K562 (cell line): ENCODE measurements around the gene MOAP1. TPM values are rescaled to one million over a fixed set of nuclear protein-coding genes. Genes with fewer than 3 reads are reported as not detected.

Experiments used
- ATF3 ChIP-seq, 2 experiments: fragments of 450-650 bp in 1 of 2; sonication (generic) in 1 of 2; formaldehyde crosslinking in 1 of 2; IDR thresholded peaks in 1 of 2; conservative IDR thresholded peaks in 1 of 2; 2 replicates each; pipeline versions ENCODE4 v1.6.1 to v1.8.1; 2016 to 2023; ENCODE audit warnings: mild to moderate bottlenecking in 2 of 2, moderate library complexity in 2 of 2, inconsistent platforms in 1 of 2, missing genetic modification reagents in 1 of 2
- BRD4 ChIP-seq: fragments of 200-600 bp; sonication (generic); IDR thresholded peaks from 2 replicates; pipeline ENCODE4 v1.6.1; 2017; ENCODE audit warnings: inconsistent platforms
- ELK1 ChIP-seq: sonication (generic); formaldehyde crosslinking; IDR thresholded peaks from 2 replicates; pipeline ENCODE4 v1.8.1; 2022; ENCODE audit warnings: missing genetic modification reagents
- ETS1 ChIP-seq: conservative IDR thresholded peaks from 2 replicates; pipeline ENCODE4 v1.6.1; 2011; ENCODE audit warnings: low read depth, mild to moderate bottlenecking, low read length; ENCODE audit not compliant: control insufficient read depth
- EWSR1 ChIP-seq: fragments of 450-650 bp; IDR thresholded peaks from 2 replicates; pipeline ENCODE4 v1.6.1; 2018; ENCODE audit warnings: borderline replicate concordance, mild to moderate bottlenecking, low read depth, moderate library complexity; ENCODE audit not compliant: partially characterized antibody
- FOXO4 ChIP-seq: fragments of 450-650 bp; formaldehyde crosslinking; IDR thresholded peaks from 2 replicates; pipeline ENCODE4 v1.4.0; 2020; ENCODE audit warnings: mild to moderate bottlenecking, moderate library complexity
- HDAC6 ChIP-seq: IDR thresholded peaks from 2 replicates; pipeline ENCODE4 v1.6.1; 2012; ENCODE audit warnings: low read depth, mild to moderate bottlenecking, control low read depth, inconsistent platforms, low read length, moderate library complexity
- HIVEP1 ChIP-seq: fragments of 250-450 bp; sonication (Bioruptor Pico); IDR thresholded peaks from 2 replicates; pipeline ENCODE4 v1.4.0; 2020; ENCODE audit warnings: mild to moderate bottlenecking
- HMBOX1 ChIP-seq: sonication (generic); IDR thresholded peaks from 2 replicates; pipeline ENCODE4 v1.6.1; 2016
- HMG20A ChIP-seq: fragments of 450-650 bp; formaldehyde crosslinking; conservative IDR thresholded peaks from 2 replicates; pipeline ENCODE4 v1.4.0; 2020; ENCODE audit warnings: mild to moderate bottlenecking, mixed read lengths
- IRF1 ChIP-seq: sonication (generic); formaldehyde crosslinking; IDR thresholded peaks from 2 replicates; pipeline ENCODE4 v1.8.0; 2022; ENCODE audit warnings: missing genetic modification reagents, mild to moderate bottlenecking, borderline replicate concordance
- KLF1 ChIP-seq: fragments of 450-650 bp; IDR thresholded peaks from 2 replicates; pipeline ENCODE4 v1.6.1; 2016; ENCODE audit warnings: missing genetic modification characterization, missing compliant biosample characterization
- MLLT1 ChIP-seq, 2 experiments: fragments of 450-650 bp; IDR thresholded peaks; 2 replicates each; pipeline ENCODE4 v1.6.1; 2016
- NFIX ChIP-seq: fragments of 250-450 bp; sonication (Bioruptor Pico); IDR thresholded peaks from 2 replicates; pipeline ENCODE4 v1.4.0; 2020; ENCODE audit warnings: low read depth, mild to moderate bottlenecking, moderate library complexity
- PTRF ChIP-seq: fragments of 450-650 bp; IDR thresholded peaks from 2 replicates; pipeline ENCODE4 v1.6.1; 2016; ENCODE audit warnings: mild to moderate bottlenecking, missing genetic modification characterization, missing compliant biosample characterization
- SNIP1 ChIP-seq: fragments of 450-650 bp; IDR thresholded peaks from 2 replicates; pipeline ENCODE4 v1.7.1; 2017; ENCODE audit warnings: low read depth, mild to moderate bottlenecking
- THRAP3 ChIP-seq: fragments of 450-650 bp; IDR thresholded peaks from 2 replicates; pipeline ENCODE4 v1.6.1; 2016; ENCODE audit warnings: mild to moderate bottlenecking, inconsistent platforms, borderline replicate concordance
- TRIM24 ChIP-seq, 2 experiments: fragments of 450-650 bp; IDR thresholded peaks; 2 replicates each; pipeline ENCODE4 v1.6.1; 2016
- ZNF133 ChIP-seq: fragments of 250-450 bp; sonication (Bioruptor Pico); IDR thresholded peaks from 2 replicates; pipeline ENCODE4 v1.4.0; 2020; ENCODE audit warnings: mild to moderate bottlenecking
- ZNF23 ChIP-seq: fragments of 250-450 bp; sonication (Bioruptor Pico); IDR thresholded peaks from 2 replicates; pipeline ENCODE4 v1.4.0; 2020; ENCODE audit warnings: mild to moderate bottlenecking
- ZNF707 ChIP-seq: fragments of 250-450 bp; sonication (Bioruptor Pico); conservative IDR thresholded peaks from 2 replicates; pipeline ENCODE4 v1.8.0; 2022; ENCODE audit warnings: inconsistent platforms, mild to moderate bottlenecking, moderate library complexity
- polyA plus RNA-seq, 8 experiments: library from polyadenylated mRNA; depleted of rRNA in 4 of 8; stranded (reverse) in 5 of 8; unstranded in 3 of 8; fragments of >200 nt; fragmentation: Nextera tagmentation in 2 of 8; fragmentation: Illumina TruSeq in 1 of 8; extraction: Ambion mirVana in 2 of 8; extraction: Trizol in 1 of 8; gene quantifications; 2 replicates each; pipeline versions ENCODE4 v1.2.1 to v1.2.3, GENCODE V29; 2011 to 2014; ENCODE audit warnings: inconsistent platforms in 1 of 8, missing spikeins in 1 of 8
- total RNA-seq, 7 experiments: library from RNA; depleted of rRNA in 6 of 7; stranded (reverse); fragments of >200 nt in 6 of 7; fragmentation: Illumina TruSeq in 2 of 7; extraction: Trizol in 2 of 7; gene quantifications; 2 replicates each; pipeline versions ENCODE4 v1.2.1 to v1.2.3, GENCODE V29; 2011 to 2021; ENCODE audit warnings: low replicate concordance in 1 of 7

Gene MOAP1
- total and polyA plus RNA-seq, 9 of the 15 experiments (the other 6 are each of a cell fraction or from before 2014, with no cell fraction given) = 1.5 to 14.4 (median 6.0) TPM

GRCh38 chr14:93173943-93174395 lies 10.7 kb downstream of the MOAP1 start (continued):
- TF ChIP-seq KLF1 = no peak
- TF ChIP-seq ATF3 (IDR thresholded peaks at IDR 0.05) = 0 out of 2 replicates have a peak, but pooled peaks have one; percentile 23
- no peak for TF ChIP-seq ATF3 (CRISPR knock-in tag; conservative IDR thresholded peaks at IDR 0.05)
- no peak for TF ChIP-seq BRD4
- no peak for TF ChIP-seq MLLT1 (IDR thresholded peaks at IDR 0.05)
- no peak for TF ChIP-seq FOXO4 (CRISPR knock-in tag)
- no peak for TF ChIP-seq THRAP3
- TF ChIP-seq ZNF23 (CRISPR knock-in tag) = no peak
- TF ChIP-seq NFIX (CRISPR knock-in tag) = no peak
- TF ChIP-seq ELK1 = no peak
- no peak for TF ChIP-seq ETS1
- no peak for TF ChIP-seq HDAC6
- no peak for TF ChIP-seq EWSR1
- TF ChIP-seq PTRF (tag) = no peak
- TF ChIP-seq HIVEP1 (CRISPR knock-in tag) = no peak
- TF ChIP-seq HMBOX1 = peak; percentile 12; the same call in 1 of the 2 replicates
- no peak for TF ChIP-seq TRIM24 (IDR thresholded peaks at IDR 0.05)
- no peak for TF ChIP-seq SNIP1
- TF ChIP-seq IRF1 = no peak
- no peak for TF ChIP-seq ZNF133 (CRISPR knock-in tag)
- no peak for TF ChIP-seq ZNF707 (CRISPR knock-in tag)
- TF ChIP-seq HMG20A (CRISPR knock-in tag) = no peak
